Right cardiac atrium (tissue), 5 donors: ENCODE data around the gene MARCHF6. TPM values are rescaled to one million over a fixed set of nuclear protein-coding genes. Genes with fewer than 3 reads are reported as not detected.
"Not testable (repeated sequence)": the region's sequence is repeated elsewhere in the genome, so short reads cannot be mapped to it uniquely, and the experiment has no call there.

Source experiments
- ATAC-seq, 2 donors: fragments of 200-7000 bp; cut with Tn5 transposase; one replicate each; pipeline versions ENCODE4 v1.8.0 to v1.9.1; 2020; ENCODE audit warnings: moderate library complexity in 2 of 2, mild to moderate bottlenecking in 1 of 2
- DNase-seq, 3 donors: peaks; one replicate each; pipeline ENCODE4 v3.0.0-alpha.2; 2020
- H3K27ac ChIP-seq: one replicate; pipeline ENCODE4 v1.5.1; 2013; ENCODE audit warnings: mild to moderate bottlenecking, low read length, control low read depth, moderate library complexity
- H3K27me3 ChIP-seq: one replicate; pipeline ENCODE4 v1.6.1; 2013; ENCODE audit not compliant: control insufficient read depth, insufficient read depth
- H3K4me1 ChIP-seq: one replicate; pipeline ENCODE4 v1.6.1; 2013; ENCODE audit warnings: low read length; ENCODE audit not compliant: control insufficient read depth, insufficient read depth
- H3K4me3 ChIP-seq: one replicate; pipeline ENCODE4 v1.5.1; 2013; ENCODE audit warnings: low read length, control low read depth
- H3K9me3 ChIP-seq: one replicate; pipeline ENCODE4 v1.6.1; 2013; ENCODE audit warnings: low read length; ENCODE audit not compliant: control insufficient read depth
- WGBS: extraction: QIAGEN DNeasy Blood & Tissue Kit; methylation state at CpG from one replicate; pipeline ENCODE4 v1.1.7; 2013; 5-methylcytosine and 5-hydroxymethylcytosine counted together
- intact Hi-C, 4 donors: fragments of 100-400 bp; cut with DNase I; formaldehyde crosslinking; loops; one replicate each; pipeline versions ENCODE4 v1.11.0 to v1.14.0; 2022 to 2023
- polyA plus RNA-seq: library from polyadenylated mRNA; stranded (reverse); fragments of 200-250 nt; gene quantifications from one replicate; pipeline ENCODE4 v1.2.3, GENCODE V29; 2013
- total RNA-seq, 4 donors: library from RNA; stranded (reverse); fragmentation: NEBNext Ultra II Directional; extraction: Animal tissue kit (Norgen Biotek cat#: 25700); gene quantifications; one replicate each; pipeline ENCODE4 v1.2.1, GENCODE V29; 2021
- donor health status: healthy with polysubstance abuse.
- donor health status: DM: no; HTN: yes; CAD: no.
- donor health status: DM: no; HTN: no; CAD: no.
- donor health status: DM: no; HTN: yes; CAD: no; lungs with severe emphysema.
- donor health status: DM: yes; HTN: yes; CAD: no.

Gene MARCHF6
- total and polyA plus RNA-seq, 5 donors = 75.7 to 186 (median 181) TPM

DNA sequence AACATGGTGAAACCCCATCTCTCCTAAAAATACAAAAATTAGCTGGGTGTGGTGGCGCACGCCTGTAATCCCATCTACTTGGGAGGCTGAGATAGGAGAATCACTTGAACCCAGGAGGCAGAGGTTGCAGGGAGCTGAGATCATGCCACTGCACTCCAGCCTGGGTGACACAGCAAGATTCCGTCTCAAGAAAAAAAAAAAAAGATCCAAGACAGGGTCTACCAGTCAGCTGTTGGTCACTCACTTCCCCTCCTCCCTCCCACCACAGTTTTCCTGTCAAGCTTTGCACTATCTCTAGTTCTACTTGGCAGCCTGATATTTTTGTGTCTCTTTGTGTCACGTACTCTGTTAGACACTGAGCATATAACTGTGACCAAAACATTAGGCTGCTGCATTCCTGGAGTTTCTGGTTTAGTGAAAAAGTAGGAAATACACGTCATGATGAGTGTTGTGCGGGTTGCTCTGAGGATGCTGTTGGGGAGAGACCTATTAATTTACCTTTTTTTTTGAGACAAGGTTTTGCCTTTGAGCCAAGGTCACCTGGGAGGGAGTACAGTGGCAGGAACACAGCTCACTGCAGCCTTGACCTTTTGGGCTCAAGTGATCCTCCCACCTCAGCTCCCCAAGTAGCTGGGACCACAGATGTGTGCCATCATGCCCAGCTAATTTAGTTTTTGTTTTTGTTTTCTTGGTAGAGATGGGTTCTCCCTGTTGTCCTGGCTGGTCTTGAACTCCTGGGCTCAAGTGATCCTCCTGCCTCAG, 39.3 kb downstream of the MARCHF6 start:
- not testable (repeated sequence) for DNase-seq, H3K9me3 ChIP-seq, H3K4me3 ChIP-seq, H3K4me1 ChIP-seq, H3K27me3 ChIP-seq
- 79% methylated on average over 6 of the region's 6 CpGs for WGBS
- intact Hi-C loops = loop anchor here in 1 of 4 donors (10.0 kb wide), 1 partner anchor 108 kb away; no protein-coding TSS in a partner anchor
- ATAC-seq = peak; percentile 59 to 71
- H3K27ac ChIP-seq = peak overlapping the region; percentile 56

DNA sequence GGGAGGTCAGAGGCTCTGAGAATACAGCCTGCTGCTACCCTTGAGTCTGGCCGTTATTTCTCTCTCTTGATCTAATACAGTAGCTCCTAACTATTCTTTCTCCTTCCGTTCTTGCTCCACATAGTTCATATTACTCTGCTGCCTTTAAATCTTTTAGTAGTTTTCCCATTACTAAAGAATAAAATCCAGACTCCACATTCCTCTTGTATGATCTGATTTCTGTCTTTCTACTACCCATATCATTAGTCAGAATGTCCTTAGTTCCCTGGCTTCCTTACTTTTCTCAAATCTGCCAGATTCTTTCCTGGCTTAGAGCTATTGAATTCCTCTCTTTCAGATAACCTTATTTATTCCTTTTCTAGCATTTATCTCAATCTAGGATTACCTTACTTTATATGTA, 40.0 kb downstream of the MARCHF6 start:
- Histone ChIP-seq H3K4me1 (no peaks in the 10 kb centered on the region), H3K27ac (peak overlapping the region; percentile 56)
- 85% methylated on average over 2 of the region's 2 CpGs for WGBS

DNA sequence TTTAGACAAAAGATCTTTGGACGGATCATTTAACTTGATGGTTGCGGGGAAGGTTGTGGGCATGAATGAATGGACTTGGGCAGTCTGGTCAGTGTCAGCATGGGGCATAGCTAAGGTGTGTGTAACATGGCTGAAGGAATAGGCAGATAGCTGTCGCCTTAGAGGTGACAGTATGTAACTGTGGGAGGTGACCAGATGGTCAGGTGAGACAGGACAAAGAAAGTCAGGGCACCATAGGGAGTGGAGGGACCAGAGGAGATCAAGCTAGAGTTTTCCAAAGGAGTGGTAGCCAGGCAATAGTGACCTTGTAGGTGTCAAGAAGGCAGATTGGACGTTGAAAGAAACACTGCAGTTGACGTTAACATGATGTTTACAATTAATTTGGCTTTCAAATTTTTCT, 43.1 kb downstream of the MARCHF6 start:
- intact Hi-C loops = loop anchor here in 1 of 4 donors (10.0 kb wide), 1 partner anchor 112 kb away; no protein-coding TSS in a partner anchor
- H3K4me1 ChIP-seq = no peaks in the 10 kb centered on the region
- H3K27me3 ChIP-seq = no peaks in the 10 kb centered on the region
- ATAC-seq = no peak
- 79% methylated on average over 5 of the region's 5 CpGs for WGBS
- peaks cover 2% of the 10 kb centered on the region for H3K9me3 ChIP-seq
- H3K4me3 ChIP-seq = no peak overlapping the region
- no peak for DNase-seq
- H3K27ac ChIP-seq = no peak overlapping the region

More for the DNA sequence above, 40.0 kb downstream of the MARCHF6 start:
- intact Hi-C loops = loop anchor here in 1 of 4 donors (10.0 kb wide), 1 partner anchor 109 kb away; no protein-coding TSS in a partner anchor
- Histone ChIP-seq H3K27me3 (no peaks in the 10 kb centered on the region), H3K4me3 (no peak overlapping the region), H3K9me3 (peaks cover 4% of the 10 kb centered on the region)
- no peak for DNase-seq
- no peak for ATAC-seq

- Histone ChIP-seq H3K4me3 (no peak overlapping the region), H3K9me3 (peaks cover 2% of the 10 kb centered on the region), H3K27ac (no peak overlapping the region), H3K4me1 (no peaks in the 10 kb centered on the region), H3K27me3 (no peaks in the 10 kb centered on the region)
- intact Hi-C loops = loop anchor here in 1 of 4 donors (10.0 kb wide), 1 partner anchor 115 kb away; no protein-coding TSS in a partner anchor
- peak in 1 of 2 donors; percentile 29 for ATAC-seq
- no peak for DNase-seq
Measured at GRCh38 chr5:10399839-10400238, 46.3 kb downstream of the MARCHF6 start.

GRCh38 chr5:10400411-10400810, 46.9 kb downstream of the MARCHF6 start:
- WGBS = 88% methylated on average over 2 of the region's 2 CpGs
- intact Hi-C loops = no loop called here
- Histone ChIP-seq H3K9me3 (peaks cover 2% of the 10 kb centered on the region), H3K27me3 (no peaks in the 10 kb centered on the region), H3K4me1 (no peaks in the 10 kb centered on the region), H3K27ac (no peak overlapping the region), H3K4me3 (no peak overlapping the region)
- ATAC-seq = peak; percentile 50 to 57
- no peak for DNase-seq

DNA sequence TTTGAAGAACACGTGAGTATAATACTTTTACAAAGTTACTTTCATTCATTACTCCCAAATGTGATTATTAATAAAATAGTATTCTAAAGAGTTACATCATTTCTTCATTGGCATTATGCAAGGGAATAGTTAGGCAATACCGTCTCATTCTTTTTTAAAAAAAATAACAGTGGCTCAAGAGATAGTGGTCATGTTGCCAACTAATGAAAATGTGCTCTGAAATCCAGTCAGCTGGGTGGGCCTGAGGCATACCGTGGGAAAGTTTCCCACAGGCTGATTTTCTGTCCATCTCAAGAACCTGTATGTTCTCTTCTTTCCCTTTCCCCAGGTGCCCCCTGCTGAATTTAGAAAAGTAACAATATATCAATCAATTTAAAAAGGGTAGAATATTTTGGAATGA, 47.3 kb downstream of the MARCHF6 start:
- no peak overlapping the region for H3K27ac ChIP-seq
- ATAC-seq (peak; percentile 55 to 64), DNase-seq (no peak)
- H3K4me1 ChIP-seq = no peaks in the 10 kb centered on the region
- no peaks in the 10 kb centered on the region for H3K27me3 ChIP-seq
- no peak overlapping the region for H3K4me3 ChIP-seq
- H3K9me3 ChIP-seq = peaks cover 2% of the 10 kb centered on the region
- intact Hi-C loops = no loop called here
- 44% methylated on average over 3 of the region's 3 CpGs for WGBS

GRCh38 chr5:10401498-10401897, 48.0 kb downstream of the MARCHF6 start:
- H3K4me3 ChIP-seq = no peak overlapping the region
- H3K27me3 ChIP-seq = no peaks in the 10 kb centered on the region
- ATAC-seq = no peak
- intact Hi-C loops = no loop called here
- H3K9me3 ChIP-seq = peaks cover 2% of the 10 kb centered on the region
- DNase-seq = no peak
- WGBS = 65% methylated on average over 1 of the region's 1 CpG
- no peak overlapping the region for H3K27ac ChIP-seq
- no peaks in the 10 kb centered on the region for H3K4me1 ChIP-seq

Other genes with a start within 250 kb of the MARCHF6 start
- 10 to 100 TPM; 11.5 to 25.2 (median 15.4) TPM for gene ATPSCKMT, start 103.8 kb upstream of the MARCHF6 start, total RNA-seq
- gene ATPSCKMT, start 103.8 kb upstream of the MARCHF6 start, polyA plus RNA-seq = 15.7 TPM
- gene CCT5, start 103.4 kb upstream of the MARCHF6 start, total RNA-seq = 100 to 1,000 TPM in 2 of 4 donors, 10 to 100 TPM in 2; 84.0 to 103 (median 98.1) TPM
- gene CCT5, start 103.4 kb upstream of the MARCHF6 start, polyA plus RNA-seq = 98.9 TPM
- gene CMBL, start 45.8 kb upstream of the MARCHF6 start, total RNA-seq = 10 to 100 TPM; 30.2 to 55.3 (median 49.5) TPM
- gene CMBL, start 45.8 kb upstream of the MARCHF6 start, polyA plus RNA-seq = 39.9 TPM
- 1 to 10 TPM in 2 of 4 donors, under 1 TPM in 2; 0.78 to 1.5 (median 1.1) TPM for gene ROPN1L, start 88.2 kb downstream of the MARCHF6 start, total RNA-seq
- gene ROPN1L, start 88.2 kb downstream of the MARCHF6 start, polyA plus RNA-seq = 0.93 TPM
- 1 to 10 TPM; 2.2 to 2.7 (median 2.4) TPM for gene ANKRD33B, start 210.4 kb downstream of the MARCHF6 start, total RNA-seq
- gene ANKRD33B, start 210.4 kb downstream of the MARCHF6 start, polyA plus RNA-seq = 1.3 TPM